NCI-H1417 treated with DMSO at 0.1 percent for 48 hours (cell line): ENCODE measurements around the gene NPL.

Experiments used
- DNase-seq: peaks from one replicate; lab custom pipeline; 2025; lab: John Stamatoyannopoulos, UW

The NPL gene

DNA sequence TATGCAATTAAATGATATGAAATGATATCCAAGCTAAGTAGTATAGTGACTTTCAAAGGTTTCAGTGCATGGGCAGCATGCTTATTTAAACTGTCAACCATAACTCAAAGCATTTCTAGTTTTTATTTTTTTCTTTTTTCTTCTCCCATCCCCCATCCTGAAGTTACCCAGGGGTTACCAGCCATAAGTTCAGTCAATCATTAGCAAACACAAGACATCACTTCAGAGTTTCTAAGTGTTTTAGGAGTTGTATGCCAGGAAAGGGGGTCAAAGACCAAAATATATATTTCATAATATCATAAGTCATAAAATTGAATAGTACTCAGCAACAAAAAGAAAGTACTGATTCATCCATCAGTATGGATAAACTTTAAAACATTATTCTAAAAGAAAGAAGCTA lies 78.3 kb downstream of the NPL start:
- no peak for DNase-seq

- DNase-seq: no peak
Observed at GRCh38 chr1:182869241-182869666, 79.7 kb downstream of the NPL start.

GRCh38 chr1:182872881-182873280 lies 83.3 kb downstream of the NPL start:
- DNase-seq: no peak

DNA sequence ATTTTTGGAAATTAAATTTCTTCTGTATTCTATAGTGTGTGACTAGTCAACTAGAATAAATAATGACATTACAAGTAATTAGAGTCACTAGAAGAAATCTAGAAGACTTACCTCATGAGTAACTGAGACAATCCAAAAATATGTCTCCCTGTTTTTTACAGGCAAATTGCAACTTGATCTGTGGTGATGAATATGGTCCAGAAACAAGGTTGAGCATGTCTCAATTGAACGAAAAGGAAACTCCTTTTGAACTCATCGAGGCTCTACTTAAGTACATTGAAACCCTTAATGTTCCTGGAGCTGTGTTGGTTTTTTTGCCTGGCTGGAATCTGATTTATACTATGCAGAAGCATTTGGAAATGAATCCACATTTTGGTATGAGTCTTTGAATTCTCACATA lies 86.3 kb downstream of the NPL start:
- no peak for DNase-seq

DNA sequence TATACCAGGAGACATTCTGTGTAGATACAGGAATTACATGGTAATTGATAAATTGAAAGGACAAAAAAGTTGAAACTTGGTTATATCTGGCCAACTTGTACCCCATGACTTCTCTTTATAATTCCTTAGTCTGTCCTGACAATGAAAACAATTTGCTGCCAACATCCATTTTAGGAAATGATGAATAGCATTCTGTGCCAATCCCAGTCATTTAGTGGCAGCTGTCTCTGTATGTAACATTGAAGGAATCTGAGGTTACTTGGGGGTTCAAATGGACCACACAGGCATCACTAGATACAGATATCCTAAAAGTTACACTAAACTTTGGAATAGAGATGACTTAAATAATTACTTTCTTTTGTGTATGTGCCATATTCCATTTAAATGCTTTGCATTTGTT lies 87.8 kb downstream of the NPL start:
- no peak for DNase-seq

DNA sequence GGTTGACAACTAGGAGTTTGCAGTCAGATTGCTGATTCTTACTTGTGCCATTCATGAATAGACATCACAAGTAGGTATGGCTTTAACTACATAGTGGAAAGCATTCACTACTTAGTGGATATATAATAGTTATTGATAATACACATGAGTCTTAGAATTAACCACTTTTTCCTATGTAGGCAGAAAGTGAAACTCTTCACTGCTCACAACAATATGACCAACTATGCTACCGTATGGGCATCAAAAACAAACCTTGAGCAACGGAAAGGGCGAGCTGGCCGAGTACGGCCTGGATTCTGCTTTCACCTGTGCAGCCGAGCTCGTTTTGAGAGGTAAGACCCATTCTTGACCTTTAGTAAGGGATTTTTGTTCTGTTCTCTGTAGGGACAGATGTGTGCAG lies 88.3 kb downstream of the NPL start:
- DNase-seq: no peak
